Heart left ventricle (tissue), 16 donors: ENCODE data around the gene ANKRD53. TPM values are rescaled to one million over a fixed set of nuclear protein-coding genes. Genes with fewer than 3 reads are reported as not detected.

ENCODE experiments used
- ATAC-seq, 4 donors: fragments of 200-7000 bp; cut with Tn5 transposase; one replicate each; pipeline ENCODE4 v1.9.1; 2020 to 2022; ENCODE audit warnings: moderate library complexity in 4 of 4, mild to moderate bottlenecking in 3 of 4, moderate number of reproducible peaks in 1 of 4
- DNase-seq, 5 donors: peaks; one replicate each; pipeline ENCODE4 v3.0.0-alpha.2; 2020
- H3K27ac ChIP-seq, 12 donors: fragments of 200-600 bp; sonication (generic) in 4 of 12; one replicate each; pipeline versions ENCODE4 v1.5.0 to v1.8.0; 2016 to 2022; ENCODE audit warnings: mild to moderate bottlenecking in 2 of 12
- H3K27me3 ChIP-seq, 9 donors: fragments of 200-600 bp; sonication (generic) in 2 of 9; one replicate each; pipeline versions ENCODE4 v1.5.1 to v1.8.0; 2016 to 2022; ENCODE audit warnings: mild to moderate bottlenecking in 3 of 9
- H3K36me3 ChIP-seq, 9 donors: fragments of 200-600 bp; sonication (generic) in 2 of 9; one replicate each; pipeline versions ENCODE4 v1.5.0 to v1.8.0; 2018 to 2022; ENCODE audit warnings: mild to moderate bottlenecking in 2 of 9
- H3K4me1 ChIP-seq, 12 donors: fragments of 200-600 bp; sonication (generic) in 4 of 12; one replicate each; pipeline versions ENCODE4 v1.5.0 to v1.8.0; 2016 to 2022; ENCODE audit warnings: mild to moderate bottlenecking in 3 of 12
- H3K4me3 ChIP-seq, 12 donors: fragments of 200-600 bp; sonication (generic) in 4 of 12; one replicate each; pipeline versions ENCODE4 v1.5.0 to v1.8.0; 2017 to 2022; ENCODE audit warnings: mild to moderate bottlenecking in 9 of 12, moderate library complexity in 4 of 12
- H3K9me3 ChIP-seq, 12 donors: fragments of 200-600 bp; sonication (generic) in 4 of 12; one replicate each; pipeline versions ENCODE4 v1.5.0 to v1.8.0; 2016 to 2022; ENCODE audit warnings: mild to moderate bottlenecking in 1 of 12
- CTCF ChIP-seq, 12 donors: fragments of 200-600 bp; sonication (generic) in 4 of 12; IDR thresholded peaks; one replicate each; pipeline versions ENCODE4 v1.5.0 to v1.8.0; 2018 to 2022; ENCODE audit warnings: antibody characterized with exemption in 12 of 12, mild to moderate bottlenecking in 5 of 12
- POLR2A ChIP-seq, 2 donors: fragments of 450-650 bp; IDR thresholded peaks; one replicate each; pipeline ENCODE4 v1.6.1; 2017; ENCODE audit warnings: antibody characterized with exemption in 2 of 2, mild to moderate bottlenecking in 2 of 2, moderate library complexity in 2 of 2
- WGBS, 4 donors: extraction: QIAGEN DNeasy Blood & Tissue Kit in 2 of 4; methylation state at CpG; one replicate each; pipeline versions ENCODE4 v1.1.5 to v1.1.7; 2013 to 2018; 5-methylcytosine and 5-hydroxymethylcytosine counted together
- intact Hi-C, 10 donors: fragments of 100-400 bp; cut with DNase I; formaldehyde crosslinking; loops; one replicate each; pipeline versions ENCODE4 v1.11.1 to v1.14.2; 2022
- polyA plus RNA-seq, 2 donors: library from polyadenylated mRNA; stranded (reverse); fragments of 200-250 nt; gene quantifications; one replicate each; pipeline ENCODE4 v1.2.3, GENCODE V29; 2013
- total RNA-seq, 9 donors: library from RNA; depleted of rRNA in 2 of 9; stranded (reverse); fragments of >200 nt in 2 of 9; fragmentation: NEBNext Ultra II Directional in 3 of 9; extraction: Animal tissue kit (Norgen Biotek cat#: 25700) in 3 of 9; gene quantifications; one replicate each; pipeline versions ENCODE4 v1.1.0 to v1.2.4, GENCODE V29; 2016 to 2023
- donor health status: ischemic (EF 13 %, LVEDD 7.1; RV severe dilation, severe dysfunction).
- donor health status: healthy with polysubstance abuse.
- donor health status: DM: no; HTN: yes; CAD: no.
- donor health status: DM: no; HTN: no; CAD: no.
- donor health status: ischemic (EF 25% LVEDD 6.9; RV normal size, moderate dysfunction).
- donor health status: ischemic (EF 25% LVEDD 5.7; RV mildly dilated, moderate dysfunction).
- donor health status: healthy.
- donor health status: DM: yes; HTN: yes; CAD: no.
- donor health status: ischemic (EF 35%, LVEDD 5.7; RV mildly dilated, moderate dysfunction).
- donor health status: nonischemic (EF 11% LVEDD 7.7; RV severe dilation, severe dysfunction).
- donor health status: DM: yes; HTN: yes; CAD: no.
- donor health status: PGD.
- donor health status: ischemic (EF 29% LVEDD 5.4; RV normal size, mild dysfunction).
- donor health status: nonischemic (EF 23%, LVEDD 6.1; RV moderate dilation, normal function).

ANKRD53 gene
- total and polyA plus RNA-seq, 11 donors, result 0.28 to 1.8 (median 0.44) TPM; not detected in 2

GRCh38 chr2:70941701-70942100 lies 36.7 kb upstream of the ANKRD53 start:
- WGBS, 4 donors, result 81 to 87% (median 83%) methylated on average over 5 of the region's 5 CpGs
- Histone ChIP-seq H3K36me3 (no peaks in the 10 kb centered on the region), H3K4me1 (peaks cover 0 to 1% (median 0%) of the 10 kb centered on the region in 12 donors), H3K27ac (no peak overlapping the region), H3K4me3 (no peak overlapping the region), H3K9me3 (no peaks in the 10 kb centered on the region), H3K27me3 (peaks cover 0 to 16% (median 4%) of the 10 kb centered on the region in 9 donors)
- intact Hi-C loops, result loop anchor here in 8 of 10 donors (10.0 kb wide), 4 partner anchors 147 to 287 kb away; partner anchors contain the start of gene FIGLA (in 1 of the 8)
- TF ChIP-seq POLR2A (IDR thresholded peaks at IDR 0.05) (no peak), CTCF (IDR thresholded peaks at IDR 0.05) (no peak)
- DNase-seq, result no peak
- no peak for ATAC-seq

GRCh38 chr2:70942396-70943204 lies 35.8 kb upstream of the ANKRD53 start:
- H3K27me3 ChIP-seq, result peaks cover 0 to 22% (median 8%) of the 10 kb centered on the region in 9 donors

GRCh38 chr2:70943205-70943871 lies 35.1 kb upstream of the ANKRD53 start:
- DNase-seq (no peak), ATAC-seq (no peak)
- H3K36me3 ChIP-seq, result no peaks in the 10 kb centered on the region
- WGBS, 4 donors, result 76 to 89% (median 84%) methylated on average over 9 to 11 of the region's 11 CpGs
- peaks cover 0 to 7% (median 0%) of the 10 kb centered on the region in 12 donors for H3K4me1 ChIP-seq
- H3K27ac ChIP-seq, result no peak overlapping the region
- intact Hi-C loops, result loop anchor here in 8 of 10 donors (10.0 kb wide), 4 partner anchors 149 to 289 kb away; partner anchors contain the start of gene FIGLA (in 1 of the 8)
- H3K27me3 ChIP-seq, result peaks cover 0 to 25% (median 7%) of the 10 kb centered on the region in 9 donors
- no peak overlapping the region for H3K4me3 ChIP-seq
- TF ChIP-seq POLR2A (IDR thresholded peaks at IDR 0.05) (no peak), CTCF (IDR thresholded peaks at IDR 0.05) (no peak)
- H3K9me3 ChIP-seq, result no peaks in the 10 kb centered on the region

More at GRCh38 chr2:70942396-70943204, 35.8 kb upstream of the ANKRD53 start:
- H3K27ac ChIP-seq, result no peak overlapping the region
- WGBS, 4 donors, result 56 to 63% (median 60%) methylated on average over 6 of the region's 6 CpGs
- no peaks in the 10 kb centered on the region for H3K36me3 ChIP-seq
- intact Hi-C loops, result loop anchor here in 8 of 10 donors (10.0 kb wide), 4 partner anchors 148 to 288 kb away; partner anchors contain the start of gene FIGLA (in 1 of the 8)
- H3K9me3 ChIP-seq, result no peaks in the 10 kb centered on the region
- H3K4me3 ChIP-seq, result no peak overlapping the region
- peaks cover 0 to 2% (median 0%) of the 10 kb centered on the region in 12 donors for H3K4me1 ChIP-seq
- ATAC-seq, result no peak
- TF ChIP-seq CTCF (IDR thresholded peaks at IDR 0.05), result no peak
- no peak for TF ChIP-seq POLR2A (IDR thresholded peaks at IDR 0.05)
- no peak for DNase-seq
